Stimulated activated CD4-positive, alpha-beta T cell treated with anti-CD3 and anti-CD28 coated beads, TNF-alpha, amount 100 ng/mL, for 4 hours (primary cell): Measurements from ENCODE around the gene MRNIP.
"Not testable (repeated sequence)": the region's sequence is repeated elsewhere in the genome, so short reads cannot be mapped to it uniquely, and the experiment has no call there.

Experiments
- DNase-seq, 3 experiments: peaks; one replicate each; pipeline ENCODE4 v3.0.0-alpha.2; 2020; ENCODE audit warnings: low read depth in 3 of 3

MRNIP gene

DNA sequence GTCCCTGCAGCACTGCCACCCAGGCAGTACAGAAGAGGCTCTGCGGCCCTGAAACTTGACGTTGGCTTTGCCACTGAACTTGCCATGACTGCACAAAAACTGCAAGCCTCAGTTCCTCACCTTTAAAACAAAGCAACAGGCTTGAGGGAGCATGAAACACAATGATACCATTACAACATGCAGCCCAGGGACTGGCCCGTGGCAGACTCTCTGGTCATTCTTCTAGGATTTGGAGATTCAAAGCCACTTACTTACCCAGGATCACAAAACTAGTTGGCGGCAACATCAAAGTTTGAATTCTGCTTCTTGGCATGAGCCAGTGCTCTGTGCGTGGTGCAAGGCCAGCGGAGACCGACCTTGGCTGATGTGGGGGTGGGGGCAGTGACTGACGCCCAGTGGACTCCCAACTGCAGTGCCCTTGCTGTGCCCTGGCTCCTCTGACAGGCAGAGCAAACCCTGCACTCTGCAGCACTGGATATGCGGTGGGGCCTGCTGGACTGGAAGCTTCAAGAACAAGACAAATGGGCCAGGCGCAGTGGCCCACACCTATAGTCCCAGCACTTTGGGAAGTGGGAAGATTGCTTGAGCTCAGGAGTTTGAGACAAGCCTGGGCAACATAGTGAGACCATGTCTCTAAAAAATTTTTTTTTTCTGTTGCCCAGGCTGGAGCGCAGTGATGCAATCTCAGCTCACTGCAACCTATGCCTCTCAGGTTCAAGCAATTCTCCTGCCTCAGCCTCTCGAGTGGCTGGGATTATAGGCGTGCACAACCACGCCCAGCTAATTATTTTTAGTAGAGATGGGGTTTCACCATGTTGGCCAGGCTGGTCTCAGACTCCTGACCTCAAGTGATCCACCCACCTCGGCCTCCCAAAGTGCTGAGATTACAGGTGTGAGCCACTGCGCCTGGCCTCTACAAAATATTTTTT, 19.0 kb downstream of the MRNIP start:
- DNase-seq, result no peak

DNA sequence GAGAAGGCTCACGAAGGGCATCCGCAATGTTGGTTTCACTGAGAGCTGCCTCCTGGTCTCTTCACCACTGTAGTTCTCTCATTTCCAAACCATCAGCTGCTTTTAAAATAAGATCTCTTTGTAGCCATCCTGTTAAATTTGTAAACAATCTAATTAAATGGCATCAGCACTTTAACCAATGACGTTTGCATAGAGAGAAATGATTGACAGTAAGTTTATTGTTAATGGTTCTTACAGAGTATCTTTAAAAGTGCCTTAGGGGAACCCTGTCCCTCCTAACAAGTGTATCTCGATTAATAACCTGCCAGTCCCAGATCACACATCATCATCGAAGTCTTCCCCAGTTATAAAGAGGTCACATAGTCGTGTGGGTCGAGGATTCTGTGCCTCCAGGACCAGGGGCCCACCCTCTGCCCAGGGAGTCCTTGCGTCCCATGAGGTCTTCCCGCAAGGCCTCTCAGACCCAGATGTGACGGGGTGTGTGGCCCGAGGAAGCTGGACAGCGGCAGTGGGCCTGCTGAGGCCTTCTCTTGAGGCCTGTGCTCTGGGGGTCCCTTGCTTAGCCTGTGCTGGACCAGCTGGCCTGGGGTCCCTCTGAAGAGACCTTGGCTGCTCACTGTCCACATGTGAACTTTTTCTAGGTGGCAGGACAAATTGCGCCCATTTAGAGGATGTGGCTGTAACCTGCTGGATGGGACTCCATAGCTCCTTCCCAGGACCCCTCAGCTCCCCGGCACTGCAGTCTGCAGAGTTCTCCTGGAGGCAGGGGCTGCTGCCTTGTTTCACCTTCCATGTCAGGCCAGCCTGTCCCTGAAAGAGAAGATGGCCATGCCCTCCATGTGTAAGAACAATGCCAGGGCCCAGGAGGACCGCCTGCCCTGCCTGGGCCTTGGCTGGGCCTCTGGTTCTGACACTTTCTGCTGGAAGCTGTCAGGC, 21.3 kb downstream of the MRNIP start:
- DNase-seq, result no peak

DNA sequence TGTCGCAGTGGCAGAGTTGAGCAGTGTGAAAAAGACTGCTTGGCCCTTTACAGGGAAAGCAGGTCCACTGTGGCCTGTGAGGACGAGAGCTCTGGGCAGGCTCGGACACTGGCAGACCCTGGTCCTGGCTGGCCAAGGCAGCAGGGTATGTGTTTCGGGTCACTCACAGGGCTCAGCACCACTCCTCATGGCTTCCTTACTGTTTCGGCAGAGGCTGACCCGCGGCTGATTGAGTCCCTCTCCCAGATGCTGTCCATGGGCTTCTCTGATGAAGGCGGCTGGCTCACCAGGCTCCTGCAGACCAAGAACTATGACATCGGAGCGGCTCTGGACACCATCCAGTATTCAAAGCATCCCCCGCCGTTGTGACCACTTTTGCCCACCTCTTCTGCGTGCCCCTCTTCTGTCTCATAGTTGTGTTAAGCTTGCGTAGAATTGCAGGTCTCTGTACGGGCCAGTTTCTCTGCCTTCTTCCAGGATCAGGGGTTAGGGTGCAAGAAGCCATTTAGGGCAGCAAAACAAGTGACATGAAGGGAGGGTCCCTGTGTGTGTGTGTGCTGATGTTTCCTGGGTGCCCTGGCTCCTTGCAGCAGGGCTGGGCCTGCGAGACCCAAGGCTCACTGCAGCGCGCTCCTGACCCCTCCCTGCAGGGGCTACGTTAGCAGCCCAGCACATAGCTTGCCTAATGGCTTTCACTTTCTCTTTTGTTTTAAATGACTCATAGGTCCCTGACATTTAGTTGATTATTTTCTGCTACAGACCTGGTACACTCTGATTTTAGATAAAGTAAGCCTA, 22.2 kb downstream of the MRNIP start:
- DNase-seq, result peak in 2 of 3 experiments; percentile 32 to 38

DNA sequence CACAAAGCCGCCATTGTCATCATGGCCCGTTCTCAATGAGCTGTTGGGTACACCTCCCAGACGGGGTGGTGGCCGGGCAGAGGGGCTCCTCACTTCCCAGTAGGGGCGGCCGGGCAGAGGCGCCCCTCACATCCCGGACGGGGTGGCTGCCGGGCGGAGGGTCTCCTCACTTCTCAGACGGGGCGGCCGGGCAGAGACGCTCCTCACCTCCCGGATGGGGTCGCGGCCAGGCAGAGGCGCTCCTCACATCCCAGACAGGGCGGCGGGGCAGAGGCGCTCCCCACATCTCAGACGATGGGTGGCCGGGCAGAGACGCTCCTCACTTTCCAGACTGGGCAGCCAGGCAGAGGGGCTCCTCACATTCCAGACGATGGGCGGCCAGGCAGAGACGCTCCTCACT, 23.7 kb downstream of the MRNIP start:
- not testable (repeated sequence) for DNase-seq

DNA sequence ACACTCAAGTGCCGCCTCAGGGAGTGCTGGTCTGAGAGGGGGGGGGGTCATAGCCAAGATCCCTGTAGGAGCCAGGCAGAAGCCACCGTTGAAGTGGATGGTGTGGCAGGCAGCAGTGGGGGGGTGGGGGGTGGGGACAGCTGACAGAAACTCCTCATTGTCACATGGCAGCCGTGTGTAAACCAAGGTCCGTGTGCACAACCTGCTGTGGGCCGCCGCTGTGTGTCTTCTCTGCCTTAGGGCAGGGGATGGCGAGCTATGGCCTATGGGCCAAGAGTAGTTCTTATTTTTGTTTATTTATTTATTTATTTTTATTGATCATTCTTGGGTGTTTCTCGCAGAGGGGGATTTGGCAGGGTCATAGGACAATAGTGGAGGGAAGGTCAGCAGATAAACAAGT, 24.5 kb downstream of the MRNIP start:
- DNase-seq, result no peak

DNA sequence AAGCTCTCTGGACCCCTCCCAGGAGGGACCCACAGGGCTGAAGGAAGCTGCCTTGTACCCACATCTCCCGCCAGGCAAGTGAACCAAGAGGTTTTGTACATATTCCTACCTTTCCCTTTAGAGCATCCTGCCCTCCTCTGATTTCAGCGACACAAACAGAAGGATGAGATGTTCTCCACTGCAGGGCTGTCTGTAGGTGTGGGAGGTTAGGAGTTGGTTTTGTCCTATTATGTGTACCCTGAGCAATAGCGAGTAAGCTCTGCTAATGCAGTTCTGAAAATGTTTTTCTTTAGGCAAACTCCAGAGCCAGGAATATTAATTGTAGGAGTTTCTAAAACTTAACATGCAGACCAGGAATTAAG, 24.9 kb downstream of the MRNIP start:
- DNase-seq, result no peak

DNA sequence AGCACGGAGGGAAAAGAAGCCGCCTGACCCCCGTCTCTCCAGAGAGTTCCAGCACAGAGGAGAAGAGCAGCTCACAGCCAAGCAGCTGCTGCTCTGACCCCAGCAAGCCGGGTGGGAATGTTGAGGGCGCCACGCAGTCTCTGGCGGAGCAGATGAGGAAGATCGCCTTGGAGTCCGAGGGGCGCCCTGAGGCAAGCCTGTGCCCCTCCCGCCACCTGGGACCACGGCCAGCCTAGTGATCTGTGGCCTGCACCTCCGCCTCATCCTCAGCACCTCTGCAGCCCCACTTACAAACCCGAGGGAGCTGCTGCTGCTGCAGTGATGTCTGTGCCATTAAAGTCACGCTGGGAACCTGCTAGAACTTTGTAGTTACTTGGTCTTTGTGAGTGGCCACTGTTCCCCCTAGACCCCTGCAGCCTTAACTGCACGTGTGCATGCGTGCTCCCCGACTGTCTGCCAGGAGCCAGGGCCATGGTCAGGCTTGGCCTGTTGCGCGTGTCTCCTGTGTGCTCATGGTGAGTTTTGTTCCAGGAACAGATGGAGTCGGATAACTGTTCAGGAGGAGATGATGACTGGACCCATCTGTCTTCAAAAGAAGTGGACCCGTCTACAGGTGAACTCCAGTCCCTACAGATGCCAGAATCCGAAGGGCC, 25.4 kb downstream of the MRNIP start:
- no peak for DNase-seq

DNA sequence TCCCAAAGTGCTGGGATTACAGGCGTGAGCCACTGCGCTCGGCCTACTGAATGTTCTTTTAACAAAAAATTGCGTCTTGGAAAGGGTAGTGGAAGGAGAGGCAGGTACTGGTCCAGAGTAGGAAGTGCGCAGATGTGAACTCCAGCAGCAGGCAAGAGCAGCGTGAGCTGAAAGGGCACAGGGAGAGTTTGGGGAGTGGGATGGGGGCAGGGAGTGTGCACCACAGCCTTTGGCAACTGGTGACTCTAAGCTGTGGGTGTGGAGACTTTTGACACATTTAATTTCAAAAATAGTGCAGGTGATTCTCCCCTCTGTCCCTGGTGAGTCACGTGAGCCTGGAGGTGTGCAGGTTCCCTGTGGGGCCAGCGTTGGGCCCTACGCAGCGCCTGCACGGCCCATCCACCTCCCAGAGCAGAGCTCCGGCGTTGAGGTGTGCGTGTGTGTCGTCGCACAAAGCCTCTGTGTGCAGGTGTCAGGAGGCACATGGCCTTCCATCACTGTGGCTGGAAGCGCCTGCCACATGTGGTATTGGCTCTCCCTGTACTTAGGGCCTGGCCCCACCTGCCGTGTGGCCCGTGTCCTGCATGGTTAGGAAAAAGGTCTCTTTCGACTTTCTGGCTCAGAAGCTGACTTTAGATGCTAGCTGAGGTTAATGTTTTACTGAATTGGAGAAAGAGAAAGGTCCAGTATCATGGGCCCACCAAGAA, 26.4 kb downstream of the MRNIP start:
- DNase-seq, result no peak

DNA sequence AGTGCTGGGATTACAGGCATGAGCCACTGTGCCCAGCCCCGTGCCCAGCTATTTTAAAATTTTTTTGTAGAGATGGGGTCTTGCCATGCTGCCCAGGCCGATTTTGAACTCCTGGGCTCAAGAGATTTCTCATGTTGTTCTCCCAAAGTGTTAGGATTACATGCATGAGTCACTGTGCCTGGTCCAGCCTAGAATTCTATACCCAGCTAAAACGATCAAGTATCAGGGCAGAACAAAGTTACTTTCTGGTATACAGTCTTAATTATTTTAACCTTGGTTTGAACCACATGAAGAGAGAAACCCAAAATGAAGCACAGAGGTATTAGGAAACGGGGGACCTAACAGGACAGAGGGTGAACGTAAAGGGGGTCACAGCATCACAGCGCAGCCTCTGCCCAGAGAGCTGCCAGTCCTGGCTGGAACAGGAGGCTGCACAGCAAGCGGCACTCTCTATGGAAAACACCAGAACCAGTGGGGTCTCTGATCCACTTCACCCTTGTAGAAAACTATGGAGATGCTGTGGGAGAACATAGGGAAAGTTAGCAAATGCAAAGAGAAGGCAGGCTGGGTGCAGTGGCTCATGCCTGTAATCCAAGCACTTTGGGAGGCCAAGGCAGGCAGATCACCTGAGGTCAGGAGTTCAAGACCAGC, 27.7 kb downstream of the MRNIP start:
- no peak for DNase-seq

DNA sequence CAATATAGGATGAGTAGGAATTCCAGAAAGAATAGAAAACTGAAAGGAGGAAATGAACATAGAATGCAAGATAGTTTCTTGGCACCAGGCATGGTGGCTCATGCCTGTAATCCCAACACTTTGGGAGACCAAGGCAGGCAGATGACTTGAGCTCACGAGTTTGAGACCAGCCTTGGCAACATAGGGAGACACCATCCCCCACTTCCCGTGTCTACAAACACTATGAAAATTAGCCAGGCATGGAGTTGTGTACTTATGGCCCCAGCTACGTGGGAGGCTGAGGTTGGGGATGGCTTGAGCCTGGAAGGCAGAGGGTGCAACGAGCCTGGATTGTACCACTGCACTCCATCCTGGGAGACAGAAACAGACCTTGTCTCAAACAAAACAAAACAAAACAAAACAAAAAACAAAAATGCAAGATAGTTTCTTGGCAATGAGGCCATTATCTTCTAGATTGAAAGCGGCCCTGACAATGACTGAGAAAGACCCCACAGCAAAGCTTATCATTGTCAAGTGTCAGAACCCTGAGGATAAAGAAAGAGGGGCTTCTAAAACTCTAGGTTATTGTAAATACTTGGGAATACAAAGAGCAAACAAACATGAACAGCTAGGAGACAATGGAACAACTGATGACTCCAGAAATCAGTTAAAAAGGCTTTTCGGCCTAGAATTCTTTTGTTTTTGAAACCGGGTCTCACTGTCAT, 28.7 kb downstream of the MRNIP start:
- no peak for DNase-seq

DNA sequence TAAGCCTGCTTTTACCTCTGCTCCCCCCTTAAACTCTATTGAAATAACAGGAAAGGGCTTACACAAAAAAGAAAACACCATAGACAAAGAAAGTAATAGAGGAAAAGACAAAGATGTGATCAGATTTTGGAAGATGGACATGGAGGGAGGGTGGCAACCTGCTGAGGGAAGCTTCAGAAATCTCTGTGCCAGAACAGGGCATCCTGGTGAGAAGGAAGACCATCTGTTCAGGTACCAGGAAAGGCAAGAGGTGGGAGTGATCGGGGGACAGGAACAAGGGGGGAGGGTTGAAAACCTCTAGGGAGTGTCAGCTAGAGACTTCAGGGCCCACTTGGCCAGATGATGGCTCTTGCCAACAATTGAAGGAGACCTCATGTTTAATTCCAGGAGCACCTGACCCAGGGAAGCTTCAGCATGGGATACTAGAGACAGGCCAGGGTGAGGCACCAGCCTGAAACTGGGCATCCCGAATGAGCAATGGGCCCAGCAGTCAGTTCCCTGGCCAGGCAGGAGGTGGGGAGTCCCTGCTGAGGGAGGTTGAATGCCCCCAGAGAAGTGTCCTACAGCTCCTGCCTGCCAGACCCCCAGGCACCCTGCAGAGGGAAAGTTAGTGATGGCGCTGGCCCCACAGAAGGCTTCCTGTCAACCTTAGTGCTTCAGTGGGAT, 29.7 kb downstream of the MRNIP start:
- no peak for DNase-seq

DNA sequence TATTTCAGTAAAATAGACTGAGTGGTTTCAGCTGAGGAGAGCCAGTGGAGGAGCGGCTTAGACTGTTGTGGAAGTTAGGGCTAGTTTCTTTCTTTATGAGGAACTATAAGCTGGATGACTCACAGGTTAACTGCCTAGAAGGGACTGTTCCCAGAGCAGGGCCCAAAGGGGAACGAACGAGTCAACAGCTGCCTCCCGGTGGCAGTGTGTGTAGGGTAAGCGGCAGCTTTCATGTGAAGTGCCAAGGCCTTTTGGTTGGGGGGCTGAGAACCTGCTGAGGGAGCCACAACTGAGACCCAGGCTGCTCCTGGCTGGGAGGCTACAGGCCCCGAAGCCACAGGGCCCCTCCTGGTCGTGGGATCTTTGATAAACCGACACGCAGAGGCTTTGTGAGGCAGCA, 30.9 kb downstream of the MRNIP start:
- no peak for DNase-seq

DNA sequence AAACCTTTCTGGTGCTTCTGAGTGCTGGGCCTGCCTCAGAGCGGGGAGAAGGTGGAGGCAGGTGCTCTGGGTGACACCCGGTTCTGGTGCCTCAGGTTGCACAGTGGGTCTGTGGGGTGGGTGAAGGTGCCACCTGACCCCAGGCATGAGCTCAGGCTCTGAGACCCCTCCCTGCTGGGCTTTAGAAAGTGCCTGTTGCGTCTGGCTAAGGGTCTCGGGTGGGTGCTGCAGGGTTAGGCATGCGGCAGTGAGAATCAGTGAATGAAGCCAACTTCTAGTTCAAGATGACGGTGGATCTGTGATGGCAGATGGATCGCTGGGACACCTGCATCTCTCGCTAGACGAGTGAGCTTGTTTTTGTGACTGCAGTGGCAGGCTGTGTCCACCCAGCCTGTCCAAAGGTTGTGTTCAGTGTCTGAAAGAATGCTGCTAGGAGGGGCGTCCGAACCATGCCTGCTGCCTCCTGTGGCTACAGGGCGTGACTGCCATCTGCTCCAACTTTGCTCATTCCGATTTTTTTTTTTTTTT, 32.9 kb downstream of the MRNIP start:
- no peak for DNase-seq

DNA sequence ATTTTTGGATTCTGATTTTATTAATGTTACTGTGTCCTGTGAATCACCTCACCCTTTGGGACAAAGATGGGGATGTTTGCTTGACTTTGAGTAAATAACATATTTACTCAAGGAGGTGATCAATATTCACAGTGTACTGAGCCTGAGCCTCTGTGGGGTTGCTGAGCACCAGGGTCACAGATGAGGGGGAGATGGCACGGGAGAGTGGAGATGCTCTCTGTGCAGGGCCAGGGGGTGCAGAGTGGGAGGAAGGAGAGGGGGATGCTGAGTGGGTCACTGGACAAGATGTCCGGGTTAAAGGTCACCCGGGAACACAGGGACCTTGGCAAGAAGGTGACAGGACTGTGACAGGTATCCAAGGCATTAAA, 33.9 kb downstream of the MRNIP start:
- no peak for DNase-seq

DNA sequence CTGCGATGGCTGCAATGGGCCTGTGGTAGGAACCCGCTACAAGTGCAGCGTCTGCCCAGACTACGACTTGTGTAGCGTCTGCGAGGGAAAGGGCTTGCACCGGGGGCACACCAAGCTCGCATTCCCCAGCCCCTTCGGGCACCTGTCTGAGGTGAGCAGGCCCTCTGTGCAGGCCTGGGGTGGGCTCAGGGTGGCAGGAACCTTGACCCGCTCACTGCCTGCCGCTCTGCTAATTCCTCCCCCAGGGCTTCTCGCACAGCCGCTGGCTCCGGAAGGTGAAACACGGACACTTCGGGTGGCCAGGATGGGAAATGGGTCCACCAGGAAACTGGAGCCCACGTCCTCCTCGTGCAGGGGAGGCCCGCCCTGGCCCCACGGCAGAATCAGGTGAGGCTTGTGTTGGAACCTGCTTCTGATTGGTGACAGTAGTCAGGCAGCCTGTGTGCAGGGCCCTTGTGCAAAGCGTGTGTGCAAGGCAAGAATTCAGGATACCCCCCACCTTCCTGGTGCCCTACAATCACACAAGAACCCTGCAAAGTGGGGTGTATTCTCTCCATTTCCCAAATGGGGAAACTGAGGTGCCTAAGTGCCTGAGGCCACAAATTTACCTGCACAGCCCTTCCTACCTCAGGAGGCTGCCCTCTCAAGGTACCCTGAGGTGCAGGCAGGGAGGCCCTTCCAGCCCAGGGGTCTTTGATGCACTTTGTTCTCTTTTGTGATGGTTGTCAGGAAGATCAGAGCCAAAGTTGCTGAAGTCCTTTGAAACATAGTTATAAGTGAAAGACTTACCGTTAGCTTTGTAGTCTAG, 34.5 kb downstream of the MRNIP start:
- DNase-seq, result no peak

DNA sequence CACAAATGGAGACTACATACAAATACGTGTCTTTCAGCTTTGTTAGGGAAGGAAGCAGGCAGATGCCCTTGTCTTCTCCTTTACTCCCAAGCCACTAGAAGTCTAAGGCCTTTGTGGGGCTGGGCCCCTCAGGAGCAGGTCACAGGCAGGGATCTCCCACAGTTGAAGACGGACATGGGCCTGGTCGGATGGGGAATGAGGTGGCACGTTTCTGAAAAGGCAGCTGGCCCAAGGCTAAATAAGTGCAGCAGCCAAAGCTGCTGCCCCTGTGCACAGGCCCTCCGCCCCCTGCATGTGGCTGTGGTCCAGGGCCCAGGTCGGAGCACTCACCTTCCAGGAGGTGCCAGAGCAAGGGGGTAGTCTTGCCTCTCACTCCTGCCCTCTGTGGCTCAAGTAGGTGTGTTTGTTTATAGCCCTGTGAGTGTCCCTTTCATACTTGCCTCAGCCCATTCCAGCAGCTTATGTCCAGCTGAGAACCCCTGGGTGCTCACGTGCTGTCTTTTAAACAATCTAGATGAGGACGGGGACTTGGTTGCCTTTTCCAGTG, 36.1 kb downstream of the MRNIP start:
- no peak for DNase-seq

DNA sequence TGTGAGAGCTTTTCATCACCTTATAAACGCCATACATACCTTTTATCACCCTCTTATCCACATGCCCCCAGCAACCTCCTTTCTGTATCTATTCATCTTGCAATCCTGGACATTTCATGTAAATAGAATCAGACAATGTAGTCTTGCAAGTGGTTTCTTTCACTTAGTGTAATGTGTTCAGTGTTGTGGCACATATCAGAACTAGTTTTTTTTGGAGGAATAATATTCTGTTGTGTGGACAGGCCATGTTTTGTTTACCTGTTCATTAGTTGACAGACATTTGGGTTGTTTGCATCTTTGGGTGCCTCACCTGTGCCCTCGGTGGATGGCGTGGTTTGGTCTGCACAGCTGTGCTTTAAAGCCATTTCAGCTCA, 36.6 kb downstream of the MRNIP start:
- DNase-seq, result no peak
